ENCODE data around the gene AJAP1.

DNA sequence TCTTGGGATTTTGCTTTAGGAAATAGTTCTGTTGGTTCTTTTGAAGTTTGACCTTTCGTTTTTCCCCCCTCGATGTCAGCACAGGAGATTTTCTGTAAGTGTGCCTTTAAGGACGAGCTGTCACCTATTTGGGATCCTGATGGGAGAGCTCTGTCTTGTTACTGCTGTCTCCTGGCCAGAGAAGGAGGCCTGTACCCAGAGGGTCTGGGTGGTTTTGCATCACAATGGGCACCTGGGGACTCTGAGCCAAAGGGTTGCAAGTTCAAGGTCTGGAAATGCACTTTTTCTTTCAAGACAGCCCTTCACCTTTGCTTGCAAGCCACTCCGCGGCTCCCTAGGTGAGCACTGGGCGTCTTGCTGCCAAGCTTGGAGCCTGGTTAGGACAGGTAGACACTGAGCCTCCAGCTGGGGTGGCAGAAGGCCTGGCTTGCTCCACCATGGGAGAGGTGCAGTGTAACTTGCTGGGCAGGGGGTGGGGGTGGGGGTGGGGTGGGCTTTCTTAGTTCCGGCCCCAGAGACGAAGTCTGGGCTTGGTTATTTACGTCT, 2.9 kb downstream of the AJAP1 start:
- TF ChIP-seq POLR2A (IDR thresholded peaks at IDR 0.05): no peak
- TF ChIP-seq, protein P1, sequence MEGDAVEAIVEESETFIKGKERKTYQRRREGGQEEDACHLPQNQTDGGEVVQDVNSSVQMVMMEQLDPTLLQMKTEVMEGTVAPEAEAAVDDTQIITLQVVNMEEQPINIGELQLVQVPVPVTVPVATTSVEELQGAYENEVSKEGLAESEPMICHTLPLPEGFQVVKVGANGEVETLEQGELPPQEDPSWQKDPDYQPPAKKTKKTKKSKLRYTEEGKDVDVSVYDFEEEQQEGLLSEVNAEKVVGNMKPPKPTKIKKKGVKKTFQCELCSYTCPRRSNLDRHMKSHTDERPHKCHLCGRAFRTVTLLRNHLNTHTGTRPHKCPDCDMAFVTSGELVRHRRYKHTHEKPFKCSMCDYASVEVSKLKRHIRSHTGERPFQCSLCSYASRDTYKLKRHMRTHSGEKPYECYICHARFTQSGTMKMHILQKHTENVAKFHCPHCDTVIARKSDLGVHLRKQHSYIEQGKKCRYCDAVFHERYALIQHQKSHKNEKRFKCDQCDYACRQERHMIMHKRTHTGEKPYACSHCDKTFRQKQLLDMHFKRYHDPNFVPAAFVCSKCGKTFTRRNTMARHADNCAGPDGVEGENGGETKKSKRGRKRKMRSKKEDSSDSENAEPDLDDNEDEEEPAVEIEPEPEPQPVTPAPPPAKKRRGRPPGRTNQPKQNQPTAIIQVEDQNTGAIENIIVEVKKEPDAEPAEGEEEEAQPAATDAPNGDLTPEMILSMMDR (IDR thresholded peaks at IDR 0.05): no peak
